Measurements from ENCODE around the gene CFAP61.

The CFAP61 gene

DNA sequence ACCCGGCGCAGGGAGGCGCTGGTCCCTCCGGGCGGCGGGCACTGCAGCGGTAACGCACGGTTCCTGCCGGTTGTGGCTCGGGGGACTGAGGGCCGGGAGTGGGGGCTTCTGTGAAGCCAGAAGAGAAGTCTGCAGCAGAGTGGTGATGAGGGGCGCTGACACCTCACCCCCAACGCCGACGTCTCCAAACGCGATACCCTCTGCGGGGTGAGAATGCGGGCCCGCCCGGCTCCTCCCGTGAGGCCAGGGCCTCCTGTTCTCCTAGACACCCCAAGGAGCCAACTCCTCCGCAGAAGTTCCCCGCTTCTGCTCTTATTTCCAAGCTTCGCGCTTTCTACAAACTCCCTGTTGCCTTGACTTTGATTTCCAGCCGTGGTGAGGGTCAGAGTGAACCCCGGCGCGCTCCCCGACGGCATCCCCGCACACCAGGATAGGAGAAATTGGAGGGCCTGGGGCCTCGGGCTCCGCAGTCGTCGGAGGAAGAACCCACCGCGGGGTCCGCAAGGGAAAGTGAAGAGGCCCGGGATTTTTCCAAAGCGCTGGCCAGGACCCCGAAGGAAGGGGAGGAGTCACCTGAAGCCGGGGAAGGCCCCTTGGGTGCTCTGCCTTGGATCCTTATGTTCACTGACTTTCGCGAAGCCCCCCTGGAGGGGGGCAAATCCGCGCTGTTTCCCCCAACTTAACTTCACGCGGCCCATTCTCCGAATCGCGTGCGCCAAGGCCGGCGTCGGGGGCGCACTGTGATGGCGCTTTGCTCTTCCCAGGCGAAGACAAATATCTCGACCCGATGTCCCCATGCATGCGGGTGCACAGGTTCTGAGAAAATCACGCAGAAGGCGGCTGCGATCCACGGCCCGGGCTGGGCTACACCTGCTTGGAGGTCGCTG, 312.5 kb downstream of the CFAP61 start:
- DNase-seq (ENCODE audit: low read depth in 3 of 3): no peak

DNA sequence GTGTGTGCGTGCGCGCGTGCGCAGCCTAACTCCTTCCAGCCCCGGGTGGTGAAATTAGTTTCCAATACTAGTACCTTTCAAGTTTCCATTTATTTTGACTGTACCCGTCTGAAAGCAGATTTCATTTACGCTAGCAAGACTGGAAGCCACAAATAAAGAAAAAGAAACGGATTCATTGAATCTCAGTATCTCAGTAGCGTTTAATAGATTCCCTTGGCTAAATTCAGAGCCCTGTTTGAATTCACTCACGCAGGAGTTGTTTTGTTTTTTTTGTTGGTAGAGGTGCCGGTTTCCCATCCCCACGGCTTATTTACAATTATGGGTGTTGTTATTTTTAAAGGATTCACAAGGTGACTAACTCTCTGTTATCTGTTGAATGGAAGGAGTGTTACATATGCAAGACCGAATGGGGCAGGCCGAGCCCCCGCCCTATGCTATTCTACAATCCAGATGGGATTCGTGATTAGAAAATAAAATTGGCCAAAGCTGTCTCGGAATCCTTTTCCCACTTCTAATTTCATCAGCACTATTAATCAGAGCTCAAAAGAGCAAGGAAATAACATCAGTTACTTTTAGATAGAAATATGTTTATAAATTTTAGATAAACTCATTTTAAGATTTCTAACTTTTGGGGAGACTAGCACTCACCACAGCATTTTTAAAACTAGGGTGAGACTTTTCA, 313.3 kb downstream of the CFAP61 start:
- DNase-seq (ENCODE audit: low read depth in 3 of 3): no peak

DNA sequence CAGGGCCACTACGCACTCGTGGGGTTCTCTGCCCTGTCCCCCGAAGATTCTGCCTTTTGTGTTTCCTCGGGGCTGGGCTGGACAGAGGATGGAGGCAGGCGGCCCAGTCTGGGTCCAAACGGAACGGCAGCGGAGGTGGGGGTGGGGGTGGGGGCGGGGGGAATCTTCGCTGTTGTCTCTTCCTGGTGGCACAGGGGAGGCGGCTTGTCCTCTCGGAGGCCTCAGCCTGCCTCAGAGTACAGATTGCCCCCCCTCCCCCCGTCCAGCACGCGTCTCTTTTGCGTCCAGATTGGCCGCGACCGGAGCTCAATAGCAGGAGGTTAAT, 314.2 kb downstream of the CFAP61 start:
- no peak for DNase-seq (ENCODE audit: low read depth in 3 of 3)

DNA sequence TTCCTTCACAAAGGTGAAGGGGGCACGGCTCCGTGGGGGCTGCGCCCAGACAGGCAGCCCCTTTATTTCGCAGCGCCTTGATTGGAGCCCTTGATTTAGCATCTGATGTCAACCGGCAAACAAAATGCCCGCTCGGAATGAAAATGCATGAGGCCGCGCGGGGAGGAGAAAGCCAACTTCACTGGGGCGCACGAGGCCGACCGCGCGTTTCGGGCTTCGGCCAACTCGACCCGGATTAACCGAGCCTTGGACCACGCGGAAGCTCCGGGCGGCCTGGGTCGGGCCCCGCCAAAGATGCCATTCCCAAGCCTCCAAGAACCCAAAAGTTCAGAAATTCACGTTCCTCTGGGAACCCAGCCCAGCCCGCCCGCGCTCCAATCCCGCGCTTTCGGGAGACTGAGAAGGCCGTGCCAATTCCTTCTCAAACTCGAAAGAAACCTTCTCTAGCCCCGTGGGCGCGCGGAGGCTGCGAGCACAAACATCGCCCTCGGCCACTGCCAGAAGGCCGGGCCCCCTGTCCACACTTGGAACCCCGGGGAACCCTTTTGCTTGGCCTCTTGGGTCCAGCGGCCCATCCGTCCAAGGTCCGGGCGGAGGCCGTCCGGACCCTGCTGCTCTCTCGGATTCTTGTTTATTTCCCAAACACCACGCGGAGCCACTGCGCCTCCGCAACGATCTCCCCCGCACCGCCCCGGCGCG, 314.7 kb downstream of the CFAP61 start:
- no peak for DNase-seq (ENCODE audit: low read depth in 3 of 3)

DNA sequence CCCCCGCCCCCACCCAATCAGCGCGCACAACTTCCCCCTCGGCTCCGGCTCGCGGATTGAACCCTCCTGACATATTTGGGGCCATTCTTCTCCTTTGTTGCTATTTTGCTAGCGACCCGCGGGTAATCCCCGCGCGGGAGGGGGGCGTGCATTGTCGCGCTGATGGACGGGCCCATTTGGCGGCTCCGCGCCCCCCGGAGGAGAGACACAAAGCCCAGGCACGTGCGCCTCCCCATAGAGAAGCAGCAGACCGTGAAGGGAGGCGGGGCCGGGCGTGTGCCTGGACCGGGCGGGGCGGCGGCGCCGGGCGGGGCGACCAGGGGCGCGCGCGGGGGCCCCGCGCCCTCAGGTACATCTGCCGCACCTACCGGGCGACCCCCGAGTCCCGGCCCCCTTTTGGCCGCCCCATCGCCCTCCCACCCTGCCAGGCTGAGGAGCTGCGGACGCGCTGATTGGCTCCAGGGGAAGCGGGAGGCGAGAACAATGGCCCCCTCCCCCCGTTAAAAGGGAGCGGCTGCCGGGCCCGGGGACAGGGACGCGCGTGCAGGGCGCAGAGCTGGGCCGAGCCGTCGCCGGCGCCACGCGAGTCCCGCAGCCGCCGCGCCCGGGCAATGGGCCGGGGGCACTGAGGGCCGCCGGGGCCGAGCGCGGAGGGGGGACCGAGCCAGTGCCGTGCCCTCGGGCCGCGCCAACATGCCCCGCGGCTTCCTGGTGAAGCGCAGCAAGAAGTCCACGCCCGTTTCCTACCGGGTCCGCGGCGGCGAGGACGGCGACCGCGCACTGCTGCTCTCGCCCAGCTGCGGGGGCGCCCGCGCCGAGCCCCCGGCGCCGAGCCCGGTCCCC, 315.5 kb downstream of the CFAP61 start, which contains the start of gene INSM1:
Gene INSM1, plus strand, starts transcription at position 530 of the 843 bp plus-strand sequence. Its CDS starts 164 bp downstream, at position 694.
- no peak for DNase-seq (ENCODE audit: low read depth in 3 of 3)

DNA sequence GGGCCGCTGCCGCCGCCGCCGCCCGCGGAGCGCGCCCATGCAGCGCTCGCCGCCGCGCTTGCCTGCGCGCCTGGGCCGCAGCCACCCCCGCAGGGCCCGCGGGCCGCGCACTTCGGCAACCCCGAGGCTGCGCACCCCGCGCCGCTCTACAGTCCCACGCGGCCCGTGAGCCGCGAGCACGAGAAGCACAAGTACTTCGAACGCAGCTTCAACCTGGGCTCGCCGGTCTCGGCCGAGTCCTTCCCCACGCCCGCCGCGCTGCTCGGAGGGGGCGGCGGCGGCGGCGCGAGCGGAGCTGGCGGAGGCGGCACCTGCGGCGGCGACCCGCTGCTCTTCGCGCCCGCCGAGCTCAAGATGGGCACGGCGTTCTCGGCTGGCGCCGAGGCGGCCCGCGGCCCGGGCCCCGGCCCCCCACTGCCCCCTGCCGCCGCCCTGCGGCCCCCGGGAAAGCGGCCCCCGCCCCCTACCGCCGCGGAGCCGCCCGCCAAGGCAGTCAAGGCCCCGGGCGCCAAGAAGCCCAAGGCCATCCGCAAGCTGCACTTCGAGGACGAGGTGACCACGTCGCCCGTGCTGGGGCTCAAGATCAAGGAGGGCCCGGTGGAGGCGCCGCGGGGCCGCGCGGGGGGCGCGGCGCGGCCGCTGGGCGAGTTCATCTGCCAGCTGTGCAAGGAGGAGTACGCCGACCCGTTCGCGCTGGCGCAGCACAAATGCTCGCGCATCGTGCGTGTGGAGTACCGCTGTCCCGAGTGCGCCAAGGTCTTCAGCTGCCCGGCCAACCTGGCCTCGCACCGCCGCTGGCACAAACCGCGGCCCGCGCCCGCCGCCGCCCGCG, 316.3 kb downstream of the CFAP61 start:
- no peak for DNase-seq (ENCODE audit: low read depth in 3 of 3)

DNA sequence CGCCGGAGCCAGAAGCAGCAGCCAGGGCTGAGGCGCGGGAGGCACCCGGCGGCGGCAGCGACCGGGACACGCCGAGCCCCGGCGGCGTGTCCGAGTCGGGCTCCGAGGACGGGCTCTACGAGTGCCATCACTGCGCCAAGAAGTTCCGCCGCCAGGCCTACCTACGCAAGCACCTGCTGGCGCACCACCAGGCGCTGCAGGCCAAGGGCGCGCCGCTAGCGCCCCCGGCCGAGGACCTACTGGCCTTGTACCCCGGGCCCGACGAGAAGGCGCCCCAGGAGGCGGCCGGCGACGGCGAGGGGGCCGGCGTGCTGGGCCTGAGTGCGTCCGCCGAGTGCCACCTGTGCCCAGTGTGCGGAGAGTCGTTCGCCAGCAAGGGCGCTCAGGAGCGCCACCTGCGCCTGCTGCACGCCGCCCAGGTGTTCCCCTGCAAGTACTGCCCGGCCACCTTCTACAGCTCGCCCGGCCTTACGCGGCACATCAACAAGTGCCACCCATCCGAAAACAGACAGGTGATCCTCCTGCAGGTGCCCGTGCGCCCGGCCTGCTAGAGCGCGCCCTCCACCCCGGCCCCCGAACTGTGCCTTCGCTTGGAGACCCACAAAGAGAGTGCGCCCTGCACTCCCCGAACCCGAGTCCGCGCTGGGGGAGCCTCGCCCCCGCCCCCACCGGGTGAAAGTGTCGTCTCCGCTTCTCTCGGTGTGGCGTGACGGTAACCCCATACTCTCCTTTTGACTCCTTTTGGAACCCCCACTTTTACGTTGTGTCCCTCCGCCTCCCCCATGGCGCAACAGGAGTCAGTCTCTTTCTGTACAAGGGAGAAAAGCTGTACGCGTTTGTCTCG, 317.1 kb downstream of the CFAP61 start:
- no peak for DNase-seq (ENCODE audit: low read depth in 3 of 3)

DNA sequence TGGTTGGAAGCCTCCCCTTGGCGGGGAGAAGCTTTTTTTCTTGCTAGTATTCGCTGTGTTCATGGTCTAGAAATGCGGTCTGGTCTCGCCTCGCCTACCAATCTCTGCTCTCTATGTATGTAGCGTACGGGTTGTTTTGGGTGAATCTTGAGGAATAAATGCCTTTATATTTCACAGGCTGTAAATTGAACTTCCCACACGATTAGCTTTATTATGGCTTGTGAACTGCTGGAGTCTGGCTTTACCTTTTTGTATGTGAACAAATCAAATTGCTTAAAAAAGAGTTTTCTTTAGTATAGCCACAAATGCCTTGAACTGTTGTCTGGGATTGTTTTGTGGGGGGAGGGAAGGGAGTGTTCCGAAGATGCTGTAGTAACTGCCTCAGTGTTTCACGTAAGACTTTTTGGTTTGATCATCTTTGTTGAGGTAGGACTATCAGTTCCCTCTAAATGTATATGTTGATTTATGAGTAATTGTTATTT, 317.8 kb downstream of the CFAP61 start:
- no peak for DNase-seq (ENCODE audit: low read depth in 3 of 3)

DNA sequence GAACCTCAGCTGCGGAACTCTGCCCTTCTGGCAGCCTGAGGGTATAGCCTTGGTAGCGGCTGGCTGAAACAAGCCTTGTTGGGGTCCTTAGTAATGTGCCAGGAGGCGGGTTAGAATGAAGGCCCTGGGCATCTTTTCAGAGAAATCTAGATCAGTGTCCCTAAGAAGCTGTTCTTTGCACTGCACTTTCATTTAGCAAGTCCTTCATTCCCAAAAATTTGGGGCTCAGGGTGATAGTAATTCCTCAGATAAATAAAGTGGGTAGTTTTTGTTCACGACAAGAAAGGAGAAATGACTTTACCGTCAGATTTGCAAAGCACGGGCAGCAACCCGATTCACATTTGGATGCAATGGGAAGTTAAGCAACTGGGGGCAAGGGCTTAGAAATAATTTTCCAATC, 318.8 kb downstream of the CFAP61 start:
- no peak for DNase-seq (ENCODE audit: low read depth in 3 of 3)

DNA sequence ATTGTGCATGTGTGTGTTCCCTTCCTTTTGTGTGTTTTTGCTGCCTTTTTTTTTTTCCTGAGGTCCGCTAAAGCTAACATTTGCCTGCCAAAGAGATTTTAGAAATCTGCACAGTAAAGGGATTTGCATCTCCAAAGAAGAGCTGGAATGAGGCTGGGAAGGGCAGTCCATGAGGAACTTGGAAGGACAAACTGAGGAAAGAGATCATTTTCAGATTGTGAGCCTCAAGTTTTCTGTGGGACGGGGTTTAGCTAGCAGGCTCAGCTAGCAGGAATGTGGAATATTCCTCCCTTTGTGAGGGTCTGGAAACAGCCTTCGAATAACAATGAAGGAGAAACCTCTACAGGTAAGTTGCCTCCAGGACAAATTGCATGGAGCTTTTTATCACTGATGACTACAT, 319.3 kb downstream of the CFAP61 start:
- no peak for DNase-seq (ENCODE audit: low read depth in 3 of 3)

DNA sequence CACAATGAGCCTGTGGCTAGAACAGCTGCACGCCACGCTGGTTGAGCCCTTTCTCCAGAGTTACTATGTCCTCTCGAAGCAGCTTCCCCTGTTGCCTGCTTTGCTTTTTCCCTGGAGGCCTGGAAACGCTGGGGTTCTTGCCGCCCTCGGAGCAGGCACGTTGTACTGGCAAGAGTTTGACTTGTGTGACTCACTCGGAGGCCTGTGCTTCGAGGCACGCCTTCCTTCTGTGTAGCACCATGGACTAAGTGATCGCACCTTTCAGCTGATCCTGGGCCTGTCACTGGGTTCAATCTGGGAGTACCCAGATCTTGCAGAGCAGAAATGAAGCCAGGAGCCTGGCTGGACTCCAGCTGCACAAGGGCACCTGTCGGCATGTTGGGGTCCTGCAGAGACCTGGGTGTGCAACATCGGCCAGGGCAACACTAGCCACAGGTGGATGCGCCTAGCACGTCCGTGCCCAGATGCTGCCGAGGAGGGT, 320.8 kb downstream of the CFAP61 start:
- DNase-seq (ENCODE audit: low read depth in 3 of 3): no peak

DNA sequence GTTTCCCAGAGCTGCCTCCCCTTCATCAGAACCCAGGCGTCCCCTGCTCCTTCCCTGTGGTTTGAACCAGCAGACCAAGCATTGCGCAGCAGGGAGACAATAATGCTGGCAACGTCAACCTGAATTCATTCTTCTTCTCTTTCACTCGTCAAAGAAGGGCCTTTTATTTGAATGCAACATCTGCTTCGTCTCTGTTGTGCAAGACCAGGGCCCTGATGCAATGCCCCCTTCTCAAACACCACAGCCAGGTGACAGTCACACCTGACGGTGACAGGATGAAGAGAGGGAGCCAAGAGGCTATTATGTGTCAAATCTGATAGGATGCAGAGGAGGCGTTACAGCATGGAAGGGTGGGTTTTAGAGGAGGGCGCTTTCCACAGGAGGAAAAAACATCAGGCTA, 323.5 kb downstream of the CFAP61 start:
- DNase-seq (ENCODE audit: low read depth in 3 of 3): no peak

DNA sequence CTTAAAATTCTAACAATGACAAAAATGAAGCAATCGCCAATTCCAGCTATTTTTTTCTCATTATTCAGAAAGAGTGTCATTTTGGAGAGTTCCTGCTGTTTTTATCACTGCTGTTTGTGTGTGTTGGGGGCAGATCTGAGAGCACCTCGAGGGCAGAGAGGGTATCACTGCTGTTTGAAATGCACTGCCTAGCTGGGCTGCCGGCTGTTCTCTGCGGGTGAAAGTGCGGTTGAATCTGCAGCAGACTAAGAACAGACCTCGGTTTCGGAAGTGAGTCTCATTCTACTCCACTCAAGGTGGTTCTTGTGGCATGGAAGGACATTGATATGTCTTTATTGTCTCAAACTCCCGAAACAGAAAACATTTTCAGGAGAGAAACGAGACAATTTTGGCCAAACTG, 333.9 kb downstream of the CFAP61 start:
- DNase-seq (ENCODE audit: low read depth in 3 of 3): no peak

DNA sequence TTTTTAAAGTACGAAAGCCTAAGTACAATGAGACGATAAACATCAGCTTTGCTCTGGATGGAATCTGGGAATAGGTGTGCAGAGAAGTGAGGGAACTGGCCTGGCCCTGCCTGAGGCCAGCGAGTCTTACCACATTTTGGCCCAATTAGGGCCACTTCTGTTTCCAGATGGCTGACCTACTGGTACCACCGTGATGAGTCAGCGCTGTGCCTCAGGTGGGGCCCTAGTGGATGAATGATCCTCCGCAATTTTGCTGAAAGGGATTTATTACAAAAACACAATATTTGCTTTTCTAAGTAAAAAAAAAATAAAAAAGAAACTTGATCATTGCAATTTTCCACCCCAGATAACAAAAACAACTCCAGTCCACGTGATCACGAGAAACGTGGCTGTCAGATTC, 338.1 kb downstream of the CFAP61 start:
- DNase-seq (ENCODE audit: low read depth in 3 of 3): no peak

DNA sequence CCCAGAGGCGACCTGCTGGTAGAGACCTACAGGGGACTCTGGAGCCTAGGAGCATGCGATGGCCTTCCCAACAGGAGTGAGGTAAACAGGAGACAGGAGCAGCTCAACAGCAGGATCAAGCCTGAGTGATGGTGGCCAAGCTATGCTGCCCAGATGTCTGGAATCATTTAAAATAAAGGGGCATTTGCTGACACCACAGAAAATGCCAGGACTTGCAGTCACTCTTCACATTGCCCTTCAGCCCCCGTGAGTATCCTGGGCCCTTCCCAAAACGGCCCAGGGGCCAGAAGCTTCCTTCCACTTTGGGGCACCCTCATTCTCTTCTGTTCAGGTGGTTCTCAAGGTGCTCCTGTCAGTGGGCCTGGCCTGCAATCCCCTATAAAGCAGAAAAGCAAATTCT, 338.8 kb downstream of the CFAP61 start:
- DNase-seq (ENCODE audit: low read depth in 3 of 3): no peak

DNA sequence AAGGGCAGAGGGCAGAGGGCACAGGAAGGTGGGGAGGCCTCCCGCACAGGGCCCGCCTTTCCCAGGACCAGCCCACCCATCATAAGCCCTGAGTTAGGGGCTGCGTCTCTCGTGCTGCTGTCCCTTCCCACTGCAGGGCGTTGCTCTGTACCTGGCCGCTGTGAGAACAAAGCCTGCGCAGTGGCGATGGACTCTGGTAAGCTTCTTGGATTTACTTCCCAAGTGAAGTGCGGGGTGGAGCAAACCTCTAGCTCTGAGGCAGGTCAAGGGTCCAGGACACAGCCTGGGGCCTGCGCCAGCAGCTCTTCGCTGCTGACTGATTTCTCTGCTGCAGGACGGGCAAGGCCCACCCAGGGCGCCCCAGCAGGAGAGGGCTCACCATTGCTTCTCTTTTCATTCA, 339.4 kb downstream of the CFAP61 start:
- no peak for DNase-seq (ENCODE audit: low read depth in 3 of 3)

DNA sequence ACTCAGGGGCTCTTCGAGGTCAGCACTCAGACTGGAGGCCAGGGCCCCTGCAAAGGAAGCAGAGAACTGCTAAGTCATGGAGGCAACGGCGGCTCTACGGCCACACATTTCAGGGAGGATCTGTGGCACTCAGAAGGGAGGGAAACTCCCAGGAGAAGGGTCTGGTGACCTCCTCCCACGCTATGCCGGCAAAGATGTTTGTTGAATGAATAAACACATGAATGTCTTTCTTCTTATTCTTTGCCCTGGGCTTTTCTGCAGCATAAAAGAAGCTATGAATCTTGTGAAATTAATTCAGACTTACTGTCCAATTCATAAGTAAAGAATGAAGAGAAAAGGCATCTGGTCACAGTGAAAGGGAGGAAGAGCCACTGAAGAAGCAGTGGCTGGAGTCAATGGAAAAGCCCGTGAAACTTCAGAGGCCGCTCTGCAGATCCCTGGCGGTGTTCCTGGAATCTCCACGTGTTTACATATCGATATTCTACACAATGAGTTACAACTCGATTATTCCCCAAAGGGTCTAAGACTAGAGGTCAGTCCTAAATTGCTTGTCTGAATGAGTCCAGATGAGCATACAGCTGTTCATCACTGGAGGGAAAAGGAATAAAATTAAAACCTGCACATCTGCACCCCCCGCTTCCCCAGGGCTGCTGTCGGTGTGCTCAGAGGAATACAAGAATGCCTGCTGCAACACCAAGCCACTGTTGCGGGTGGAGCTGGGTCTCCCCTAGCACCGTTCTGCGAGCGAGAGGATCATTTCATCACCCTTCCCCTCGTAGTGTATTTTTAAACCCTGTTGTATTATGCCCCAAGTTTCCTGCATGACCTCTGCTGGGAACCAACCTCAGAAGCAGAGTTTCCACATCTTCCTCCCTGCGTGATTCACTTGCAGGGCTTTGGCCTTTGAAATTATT, 341.1 kb downstream of the CFAP61 start:
- DNase-seq (ENCODE audit: low read depth in 3 of 3): no peak

DNA sequence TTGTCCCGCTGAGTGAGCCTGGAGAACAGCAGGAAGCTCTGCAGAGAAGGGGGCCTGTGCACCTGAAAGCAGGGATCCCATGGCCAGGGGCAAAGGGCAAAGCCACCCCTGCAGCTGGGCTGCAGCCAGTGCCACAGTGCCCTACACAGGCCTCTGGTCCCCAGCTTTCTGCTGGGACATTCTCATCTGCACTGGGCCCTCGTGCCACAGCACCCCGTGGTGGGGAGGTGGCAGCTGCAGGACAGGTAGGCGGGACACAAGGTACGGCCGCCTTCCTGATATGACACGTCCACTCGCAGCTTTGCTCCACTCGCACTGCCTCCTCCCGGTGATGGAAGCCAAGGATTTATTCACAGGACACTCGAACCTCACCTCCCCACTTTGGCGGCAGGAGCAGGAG, 342.8 kb downstream of the CFAP61 start:
- no peak for DNase-seq (ENCODE audit: low read depth in 3 of 3)
